Heart right ventricle (tissue), 16 donors: ENCODE measurements around the gene SKIC8. TPM values are rescaled to one million over a fixed set of nuclear protein-coding genes. Genes with fewer than 3 reads are reported as not detected.

Source experiments
- ATAC-seq, 8 donors: fragments of 200-7000 bp; cut with Tn5 transposase; one replicate each; pipeline ENCODE4 v1.9.1; 2020; ENCODE audit warnings: mild to moderate bottlenecking in 8 of 8, moderate library complexity in 8 of 8, moderate number of reproducible peaks in 1 of 8
- DNase-seq, 2 donors: peaks; one replicate each; pipeline ENCODE4 v3.0.0-alpha.2; 2020
- H3K27ac ChIP-seq, 10 donors: fragments of 200-600 bp; sonication (generic) in 2 of 10; one replicate each; pipeline versions ENCODE4 v1.5.0 to v1.8.0; 2020 to 2022; ENCODE audit warnings: mild to moderate bottlenecking in 3 of 10
- H3K27me3 ChIP-seq, 7 donors: fragments of 200-600 bp; one replicate each; pipeline ENCODE4 v1.8.0; 2021 to 2022; ENCODE audit warnings: mild to moderate bottlenecking in 2 of 7
- H3K36me3 ChIP-seq, 9 donors: fragments of 200-600 bp; sonication (generic) in 1 of 9; one replicate each; pipeline versions ENCODE4 v1.5.0 to v1.8.0; 2020 to 2022; ENCODE audit warnings: mild to moderate bottlenecking in 2 of 9
- H3K4me1 ChIP-seq, 9 donors: fragments of 200-600 bp; sonication (generic) in 1 of 9; one replicate each; pipeline versions ENCODE4 v1.5.0 to v1.8.0; 2020 to 2022; ENCODE audit warnings: mild to moderate bottlenecking in 4 of 9
- H3K4me3 ChIP-seq, 10 donors: fragments of 200-600 bp; sonication (generic) in 2 of 10; one replicate each; pipeline versions ENCODE4 v1.5.0 to v1.8.0; 2020 to 2022; ENCODE audit warnings: mild to moderate bottlenecking in 7 of 10, moderate library complexity in 2 of 10
- H3K9me3 ChIP-seq, 11 donors: fragments of 200-600 bp in 10 of 11; sonication (generic) in 2 of 11; one replicate each; pipeline versions ENCODE4 v1.5.0 to v1.8.0; 2013 to 2022; ENCODE audit warnings: mild to moderate bottlenecking in 2 of 11, control low read depth in 1 of 11, moderate library complexity in 1 of 11
- CTCF ChIP-seq, 9 donors: fragments of 200-600 bp; sonication (generic) in 2 of 9; IDR thresholded peaks; one replicate each; pipeline versions ENCODE4 v1.5.0 to v1.8.0; 2021 to 2022; ENCODE audit warnings: antibody characterized with exemption in 9 of 9, mild to moderate bottlenecking in 5 of 9, moderate library complexity in 1 of 9
- WGBS, 2 donors: extraction: QIAGEN DNeasy Blood & Tissue Kit; methylation state at CpG; one replicate each; pipeline ENCODE4 v1.1.7; 2013; ENCODE audit warnings: inconsistent platforms in 1 of 2; 5-methylcytosine and 5-hydroxymethylcytosine counted together
- intact Hi-C, 10 donors: fragments of 100-400 bp; cut with DNase I; formaldehyde crosslinking; loops; one replicate each; pipeline versions ENCODE4 v1.11.1 to v1.14.2; 2022
- polyA plus RNA-seq, 2 donors: library from polyadenylated mRNA; stranded (reverse); fragments of 200-250 nt; gene quantifications; one replicate each; pipeline ENCODE4 v1.2.3, GENCODE V29; 2013
- total RNA-seq, 10 donors: library from RNA; stranded (reverse); fragmentation: NEBNext Ultra II Directional in 3 of 10; extraction: Animal tissue kit (Norgen Biotek cat#: 25700) in 3 of 10; gene quantifications; one replicate each; pipeline versions ENCODE4 v1.2.1 to v1.2.4, GENCODE V29; 2021 to 2023
- donor health status: Arrhythmogenic right ventricular cardiomyopathy.
- donor health status: ischemic (EF 13 %, LVEDD 7.1; RV severe dilation, severe dysfunction).
- donor health status: healthy with polysubstance abuse.
- donor health status: DM: no; HTN: yes; CAD: no.
- donor health status: DM: no; HTN: no; CAD: no.
- donor health status: ischemic (EF 25% LVEDD 6.9; RV normal size, moderate dysfunction).
- donor health status: ischemic (EF 25% LVEDD 5.7; RV mildly dilated, moderate dysfunction).
- donor health status: healthy.
- donor health status: DM: yes; HTN: yes; CAD: no.
- donor health status: Ischemic cardiomyopathy.
- donor health status: ischemic (EF 35%, LVEDD 5.7; RV mildly dilated, moderate dysfunction).
- donor health status: nonischemic (EF 11% LVEDD 7.7; RV severe dilation, severe dysfunction).
- donor health status: DM: yes; HTN: yes; CAD: no.
- donor health status: PGD.
- donor health status: ischemic (EF 29% LVEDD 5.4; RV normal size, mild dysfunction).
- donor health status: nonischemic (EF 23%, LVEDD 6.1; RV moderate dilation, normal function).

The SKIC8 gene
- total and polyA plus RNA-seq, 12 donors, result 24.0 to 37.0 (median 27.2) TPM

- TF ChIP-seq CTCF (IDR thresholded peaks at IDR 0.05), result no peak
- ATAC-seq (no peak), DNase-seq (no peak)
- intact Hi-C loops, result loop anchor here in 1 of 10 donors (5.0 kb wide), 1 partner anchor 168 kb away; no protein-coding TSS in a partner anchor
- Histone ChIP-seq H3K4me1 (peaks cover 0 to 5% (median 0%) of the 10 kb centered on the region in 9 donors), H3K27ac (no peak overlapping the region), H3K9me3 (no peaks in the 10 kb centered on the region), H3K27me3 (peaks cover 0 to 4% (median 0%) of the 10 kb centered on the region in 7 donors), H3K4me3 (no peak overlapping the region), H3K36me3 (no peaks in the 10 kb centered on the region)
- WGBS, 2 donors, result 76 to 86% methylated on average over 7 of the region's 7 CpGs
These were observed 14.8 kb upstream of the SKIC8 start for GRCh38 chr15:78314181-78314581.

- 77% methylated on average over 8 of the region's 8 CpGs for WGBS, 2 donors
These were observed 14.0 kb upstream of the SKIC8 start for GRCh38 chr15:78313383-78313782.

GRCh38 chr15:78312957-78313356, 13.5 kb upstream of the SKIC8 start:
- WGBS, 2 donors, result 80 to 84% methylated on average over 5 of the region's 5 CpGs
- intact Hi-C loops, result loop anchor here in 1 of 10 donors (5.0 kb wide), 1 partner anchor 169 kb away; no protein-coding TSS in a partner anchor

More at GRCh38 chr15:78313383-78313782, 14.0 kb upstream of the SKIC8 start:
- H3K27ac ChIP-seq, result no peak overlapping the region
- TF ChIP-seq CTCF (IDR thresholded peaks at IDR 0.05), result no peak
- H3K4me3 ChIP-seq, result no peak overlapping the region
- no peaks in the 10 kb centered on the region for H3K36me3 ChIP-seq
- peak in 1 of 8 donors; percentile 11 for ATAC-seq
- peaks cover 0 to 10% (median 0%) of the 10 kb centered on the region in 9 donors for H3K4me1 ChIP-seq
- peaks cover 0 to 8% (median 0%) of the 10 kb centered on the region in 7 donors for H3K27me3 ChIP-seq
- intact Hi-C loops, result loop anchor here in 1 of 10 donors (5.0 kb wide), 1 partner anchor 169 kb away; no protein-coding TSS in a partner anchor
- no peaks in the 10 kb centered on the region for H3K9me3 ChIP-seq
- DNase-seq, result no peak

GRCh38 chr15:78312536-78312935, 13.1 kb upstream of the SKIC8 start:
- no peak overlapping the region for H3K27ac ChIP-seq
- no peaks in the 10 kb centered on the region for H3K36me3 ChIP-seq
- DNase-seq (no peak), ATAC-seq (no peak)
- H3K27me3 ChIP-seq, result peaks cover 0 to 13% (median 0%) of the 10 kb centered on the region in 7 donors
- no peak overlapping the region for H3K4me3 ChIP-seq
- peaks cover 0 to 13% (median 0%) of the 10 kb centered on the region in 9 donors for H3K4me1 ChIP-seq
- 64 to 77% methylated on average over 4 of the region's 4 CpGs for WGBS, 2 donors
- intact Hi-C loops, result loop anchor here in 1 of 10 donors (5.0 kb wide), 1 partner anchor 170 kb away; no protein-coding TSS in a partner anchor
- H3K9me3 ChIP-seq, result no peaks in the 10 kb centered on the region
- TF ChIP-seq CTCF (IDR thresholded peaks at IDR 0.05), result no peak

More at GRCh38 chr15:78312957-78313356, 13.5 kb upstream of the SKIC8 start:
- Histone ChIP-seq H3K36me3 (no peaks in the 10 kb centered on the region), H3K27me3 (peaks cover 0 to 12% (median 0%) of the 10 kb centered on the region in 7 donors), H3K9me3 (no peaks in the 10 kb centered on the region), H3K4me3 (no peak overlapping the region), H3K27ac (no peak overlapping the region), H3K4me1 (peaks cover 0 to 13% (median 0%) of the 10 kb centered on the region in 9 donors)
- TF ChIP-seq CTCF (IDR thresholded peaks at IDR 0.05), result no peak
- ATAC-seq (no peak), DNase-seq (no peak)
